H9 (cell line): Measurements from ENCODE around the gene ATG2B. TPM values are rescaled to one million over a fixed set of nuclear protein-coding genes. Genes with fewer than 3 reads are reported as not detected.

Experiments used
- DNase-seq: peaks from one replicate; pipeline ENCODE4 v3.0.0-alpha.2; 2017
- H2AFZ ChIP-seq: one replicate; pipeline ENCODE4 v1.6.1; 2013; ENCODE audit warnings: mild to moderate bottlenecking, low read length, control low read depth, moderate library complexity
- H2AK5ac ChIP-seq: 2 replicates; pipeline ENCODE4 v1.6.1; 2013; ENCODE audit warnings: low read length, control low read depth, mixed read lengths; ENCODE audit not compliant: insufficient read length
- H2BK120ac ChIP-seq: one replicate; pipeline ENCODE4 v1.6.1; 2013; ENCODE audit warnings: low read depth, mild to moderate bottlenecking, low read length, control low read depth, inconsistent platforms; ENCODE audit not compliant: poor library complexity, severe bottlenecking
- H2BK12ac ChIP-seq: 2 replicates; pipeline ENCODE4 v1.6.1; 2013; ENCODE audit warnings: low read length, control low read depth, mixed read lengths, low read depth; ENCODE audit not compliant: insufficient read length
- H2BK15ac ChIP-seq: 2 replicates; pipeline ENCODE4 v1.6.1; 2013; ENCODE audit warnings: low read depth, low read length, control low read depth
- H2BK20ac ChIP-seq: one replicate; pipeline ENCODE4 v1.6.1; 2013; ENCODE audit warnings: low read depth, mild to moderate bottlenecking, low read length, control low read depth, inconsistent platforms; ENCODE audit not compliant: poor library complexity, severe bottlenecking
- H2BK5ac ChIP-seq: 2 replicates; pipeline ENCODE4 v1.6.1; 2013; ENCODE audit warnings: low read length, control low read depth, mixed read lengths; ENCODE audit not compliant: insufficient read length
- H3K14ac ChIP-seq: 2 replicates; pipeline ENCODE4 v1.6.1; 2013; ENCODE audit warnings: low read length, control low read depth; ENCODE audit not compliant: insufficient read depth
- H3K18ac ChIP-seq: 2 replicates; pipeline ENCODE4 v1.6.1; 2013; ENCODE audit warnings: low read depth, mild to moderate bottlenecking, mixed read lengths, low read length, control low read depth; ENCODE audit not compliant: insufficient read length
- H3K23ac ChIP-seq: 2 replicates; pipeline ENCODE4 v1.6.1; 2013; ENCODE audit warnings: low read length, control low read depth, mixed read lengths, low read depth; ENCODE audit not compliant: insufficient read length
- H3K23me2 ChIP-seq: 2 replicates; pipeline ENCODE4 v1.6.1; 2013; ENCODE audit warnings: low read depth, mild to moderate bottlenecking, mixed read lengths, low read length, control low read depth; ENCODE audit not compliant: insufficient read length, poor library complexity, severe bottlenecking
- H3K27ac ChIP-seq: 2 replicates; pipeline ENCODE4 v1.5.1; 2013; ENCODE audit warnings: low read length, control low read depth, mixed read lengths, low read depth; ENCODE audit not compliant: insufficient read length
- H3K27me3 ChIP-seq: 2 replicates; pipeline ENCODE4 v1.6.1; 2013; ENCODE audit warnings: low read length, control low read depth, inconsistent platforms; ENCODE audit not compliant: insufficient read depth
- H3K4ac ChIP-seq: 2 replicates; pipeline ENCODE4 v1.6.1; 2013; ENCODE audit warnings: low read depth, mild to moderate bottlenecking, control low read depth, inconsistent platforms, low read length, moderate library complexity
- H3K4me1 ChIP-seq: 2 replicates; pipeline ENCODE4 v1.6.1; 2013; ENCODE audit warnings: low read length, control low read depth, inconsistent platforms; ENCODE audit not compliant: insufficient read depth
- H3K4me2 ChIP-seq: 2 replicates; pipeline ENCODE4 v1.6.1; 2013; ENCODE audit warnings: low read length, control low read depth, mixed read lengths; ENCODE audit not compliant: insufficient read length, insufficient read depth
- H3K56ac ChIP-seq: 2 replicates; pipeline ENCODE4 v1.6.1; 2013; ENCODE audit warnings: low read depth, mild to moderate bottlenecking, mixed read lengths, low read length, control low read depth; ENCODE audit not compliant: insufficient read length
- H3K79me1 ChIP-seq: 2 replicates; pipeline ENCODE4 v1.6.1; 2013; ENCODE audit warnings: low read depth, mild to moderate bottlenecking, moderate library complexity, low read length, control low read depth, inconsistent platforms; ENCODE audit not compliant: insufficient read depth, poor library complexity, severe bottlenecking
- H3K79me2 ChIP-seq: 2 replicates; pipeline ENCODE4 v1.6.1; 2013; ENCODE audit warnings: low read length, control low read depth, inconsistent platforms; ENCODE audit not compliant: insufficient read depth
- H3K9ac ChIP-seq: 2 replicates; pipeline ENCODE4 v1.6.1; 2013; ENCODE audit warnings: low read length, control low read depth, mixed read lengths; ENCODE audit not compliant: insufficient read length; ENCODE audit errors: extremely low read depth
- H3K9me3 ChIP-seq: one replicate; pipeline ENCODE4 v1.6.1; 2013; ENCODE audit warnings: low read depth, low read length, inconsistent platforms; ENCODE audit not compliant: control insufficient read depth
- H3T11ph ChIP-seq: one replicate; pipeline ENCODE4 v1.6.1; 2013; ENCODE audit warnings: mild to moderate bottlenecking, low read length, control low read depth, inconsistent platforms
- H4K20me1 ChIP-seq: one replicate; pipeline ENCODE4 v1.6.1; 2013; ENCODE audit not compliant: control insufficient read depth, insufficient read length, insufficient read depth
- H4K5ac ChIP-seq: 2 replicates; pipeline ENCODE4 v1.6.1; 2013; ENCODE audit warnings: low read depth, mild to moderate bottlenecking, mixed read lengths, low read length, control low read depth; ENCODE audit not compliant: insufficient read length
- H4K8ac ChIP-seq: replicated peaks from 2 replicates; pipeline ENCODE4 v1.6.1; 2013; ENCODE audit warnings: low read length, control low read depth, mixed read lengths, low read depth; ENCODE audit not compliant: insufficient read length
- H4K91ac ChIP-seq: 2 replicates; pipeline ENCODE4 v1.6.1; 2013; ENCODE audit warnings: low read depth, mild to moderate bottlenecking, moderate library complexity, mixed read lengths, low read length, control low read depth; ENCODE audit not compliant: insufficient read length
- H3K27ac Mint-ChIP-seq, 3 experiments: 2 replicates in 2 of 3; 3 replicates in 1 of 3; pipeline ENCODE4 v1.8.0; 2020 to 2021; ENCODE audit warnings: mixed read lengths in 3 of 3, mild to moderate bottlenecking in 1 of 3, moderate library complexity in 1 of 3
- H3K27me3 Mint-ChIP-seq: 2 replicates; pipeline ENCODE4 v1.8.0; 2021; ENCODE audit warnings: low read depth, mild to moderate bottlenecking, moderate library complexity, mixed read lengths
- H3K36me3 Mint-ChIP-seq, 3 experiments: 2 replicates in 2 of 3; 3 replicates in 1 of 3; pipeline ENCODE4 v1.8.0; 2020 to 2021; ENCODE audit warnings: low read depth in 3 of 3, mixed read lengths in 3 of 3; ENCODE audit not compliant: insufficient read depth in 1 of 3
- H3K4me1 Mint-ChIP-seq, 2 experiments: 2 replicates each; pipeline ENCODE4 v1.8.0; 2020; ENCODE audit warnings: mixed read lengths in 2 of 2
- H3K4me3 Mint-ChIP-seq, 2 experiments: 2 replicates in 1 of 2; 3 replicates in 1 of 2; pipeline ENCODE4 v1.8.0; 2020 to 2021; ENCODE audit warnings: mild to moderate bottlenecking in 2 of 2, mixed read lengths in 2 of 2, moderate library complexity in 1 of 2
- H3K9me3 Mint-ChIP-seq, 2 experiments: 2 replicates in 1 of 2; 3 replicates in 1 of 2; pipeline ENCODE4 v1.8.0; 2020; ENCODE audit warnings: mild to moderate bottlenecking in 2 of 2, mixed read lengths in 2 of 2, moderate library complexity in 1 of 2
- WGBS: extraction: QIAGEN DNeasy Blood & Tissue Kit; methylation state at CpG from one replicate; pipeline ENCODE4 v1.1.7; 2013; ENCODE audit warnings: missing lambda C conversion rate, low lambda C conversion rate, mixed read lengths; ENCODE audit not compliant: insufficient read length; ENCODE audit errors: extremely low coverage; 5-methylcytosine and 5-hydroxymethylcytosine counted together
- total RNA-seq: library from RNA; stranded (reverse); gene quantifications from 2 replicates; pipeline ENCODE4 v1.2.1, GENCODE V29; 2021
- TF ChIP-seq, protein P1 (sequence below): fragments of 200-600 bp; sonication (generic); conservative IDR thresholded peaks from 3 replicates; pipeline ENCODE4 v1.8.0; 2021; ENCODE audit warnings: antibody characterized with exemption, mild to moderate bottlenecking

ATG2B gene
- total RNA-seq, 1 experiment from 2014 or later = 12.6 TPM

DNA sequence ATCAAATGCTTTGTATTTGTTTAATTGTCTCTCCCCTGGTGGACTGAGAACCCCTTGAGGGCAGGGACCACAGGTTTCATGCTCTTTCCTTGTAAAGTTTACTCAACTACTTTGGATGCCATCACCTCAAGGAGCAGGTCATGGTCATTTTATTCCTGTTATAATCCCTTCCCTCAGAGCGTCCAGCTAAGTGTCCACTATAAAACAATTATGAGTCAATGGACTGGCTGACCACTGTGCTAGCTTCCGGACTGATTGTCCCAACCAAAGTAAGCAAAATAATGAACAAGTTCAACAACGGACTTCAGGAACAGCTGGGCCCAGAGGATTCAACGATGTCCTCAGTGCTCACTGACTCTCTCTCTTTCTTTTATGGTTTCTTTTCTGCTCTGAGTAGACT is 47.0 kb upstream of the ATG2B start:
- H3K23ac ChIP-seq = no peak overlapping the region
- H4K20me1 ChIP-seq = no peaks in the 10 kb centered on the region
- no peak overlapping the region for H3K4me2 ChIP-seq
- no peaks in the 10 kb centered on the region for H3K79me2 ChIP-seq
- Mint-ChIP-seq H3K4me3 (no peak overlapping the region), H3K36me3 (no peaks in the 10 kb centered on the region), H3K9me3 (no peaks in the 10 kb centered on the region), H3K27ac (no peak overlapping the region), H3K27me3 (no peaks in the 10 kb centered on the region), H3K4me1 (peaks cover 0 to 5% of the 10 kb centered on the region in 2 experiments; a peak in 1 of 4 replicates)
- no peaks in the 10 kb centered on the region for H3K23me2 ChIP-seq
- H2AFZ ChIP-seq = no peak overlapping the region
- H3K27me3 ChIP-seq = no peaks in the 10 kb centered on the region
- no peak overlapping the region for H3K18ac ChIP-seq
- no peak overlapping the region for H4K8ac ChIP-seq
- no peak overlapping the region for H2BK20ac ChIP-seq
- no peak overlapping the region for H2AK5ac ChIP-seq
- H3K14ac ChIP-seq = no peak overlapping the region
- H2BK15ac ChIP-seq = no peak overlapping the region
- H3T11ph ChIP-seq = no peak overlapping the region
- no peak overlapping the region for H2BK120ac ChIP-seq
- no CpG with 5 or more reads among the region's 4 CpGs for WGBS
- H3K9ac ChIP-seq = no peak overlapping the region
- no peak overlapping the region for H3K27ac ChIP-seq
- no peak overlapping the region for H2BK12ac ChIP-seq
- H3K79me1 ChIP-seq = no peaks in the 10 kb centered on the region
- no peak overlapping the region for H3K56ac ChIP-seq
- H2BK5ac ChIP-seq = no peak overlapping the region
- H4K5ac ChIP-seq = no peak overlapping the region
- TF ChIP-seq, protein P1, sequence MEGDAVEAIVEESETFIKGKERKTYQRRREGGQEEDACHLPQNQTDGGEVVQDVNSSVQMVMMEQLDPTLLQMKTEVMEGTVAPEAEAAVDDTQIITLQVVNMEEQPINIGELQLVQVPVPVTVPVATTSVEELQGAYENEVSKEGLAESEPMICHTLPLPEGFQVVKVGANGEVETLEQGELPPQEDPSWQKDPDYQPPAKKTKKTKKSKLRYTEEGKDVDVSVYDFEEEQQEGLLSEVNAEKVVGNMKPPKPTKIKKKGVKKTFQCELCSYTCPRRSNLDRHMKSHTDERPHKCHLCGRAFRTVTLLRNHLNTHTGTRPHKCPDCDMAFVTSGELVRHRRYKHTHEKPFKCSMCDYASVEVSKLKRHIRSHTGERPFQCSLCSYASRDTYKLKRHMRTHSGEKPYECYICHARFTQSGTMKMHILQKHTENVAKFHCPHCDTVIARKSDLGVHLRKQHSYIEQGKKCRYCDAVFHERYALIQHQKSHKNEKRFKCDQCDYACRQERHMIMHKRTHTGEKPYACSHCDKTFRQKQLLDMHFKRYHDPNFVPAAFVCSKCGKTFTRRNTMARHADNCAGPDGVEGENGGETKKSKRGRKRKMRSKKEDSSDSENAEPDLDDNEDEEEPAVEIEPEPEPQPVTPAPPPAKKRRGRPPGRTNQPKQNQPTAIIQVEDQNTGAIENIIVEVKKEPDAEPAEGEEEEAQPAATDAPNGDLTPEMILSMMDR = no peak
- DNase-seq = no peak
- no peaks in the 10 kb centered on the region for H3K9me3 ChIP-seq
- H3K4me1 ChIP-seq = no peaks in the 10 kb centered on the region
- H3K4ac ChIP-seq = no peak overlapping the region
- H4K91ac ChIP-seq = no peak overlapping the region
